HUES64 (cell line): ENCODE results near the gene RNASE8.
"Not testable (repeated sequence)": the region's sequence is repeated elsewhere in the genome, so short reads cannot be mapped to it uniquely, and the experiment has no call there.

Source experiments
- H3K27ac ChIP-seq: 2 replicates; pipeline ENCODE4 v1.7.0; 2013; ENCODE audit warnings: low read depth, low read length, inconsistent platforms
- H3K27me3 ChIP-seq: 2 replicates; pipeline ENCODE4 v1.6.1; 2013; ENCODE audit warnings: mild to moderate bottlenecking, low read length; ENCODE audit not compliant: insufficient read depth
- H3K36me3 ChIP-seq: 2 replicates; pipeline ENCODE4 v1.6.1; 2013; ENCODE audit warnings: mild to moderate bottlenecking, low read length; ENCODE audit not compliant: insufficient read depth
- H3K4me1 ChIP-seq: 2 replicates; pipeline ENCODE4 v1.6.1; 2013; ENCODE audit warnings: mild to moderate bottlenecking, low read length, moderate library complexity; ENCODE audit not compliant: insufficient read depth
- H3K4me3 ChIP-seq: 2 replicates; pipeline ENCODE4 v1.5.1; 2013; ENCODE audit warnings: mild to moderate bottlenecking, low read length, moderate library complexity
- H3K9ac ChIP-seq: 2 replicates; pipeline ENCODE4 v1.6.1; 2013; ENCODE audit warnings: mild to moderate bottlenecking, low read depth, low read length
- H3K9me3 ChIP-seq: 2 replicates; pipeline ENCODE4 v1.6.1; 2013; ENCODE audit warnings: low read depth, low read length; ENCODE audit not compliant: insufficient read depth
- WGBS: fragments of 150-250, 120-280 bp; methylation state at CpG from one replicate; pipeline ENCODE4 v1.1.7; 2013; ENCODE audit warnings: missing lambda C conversion rate; 5-methylcytosine and 5-hydroxymethylcytosine counted together

The RNASE8 gene

DNA sequence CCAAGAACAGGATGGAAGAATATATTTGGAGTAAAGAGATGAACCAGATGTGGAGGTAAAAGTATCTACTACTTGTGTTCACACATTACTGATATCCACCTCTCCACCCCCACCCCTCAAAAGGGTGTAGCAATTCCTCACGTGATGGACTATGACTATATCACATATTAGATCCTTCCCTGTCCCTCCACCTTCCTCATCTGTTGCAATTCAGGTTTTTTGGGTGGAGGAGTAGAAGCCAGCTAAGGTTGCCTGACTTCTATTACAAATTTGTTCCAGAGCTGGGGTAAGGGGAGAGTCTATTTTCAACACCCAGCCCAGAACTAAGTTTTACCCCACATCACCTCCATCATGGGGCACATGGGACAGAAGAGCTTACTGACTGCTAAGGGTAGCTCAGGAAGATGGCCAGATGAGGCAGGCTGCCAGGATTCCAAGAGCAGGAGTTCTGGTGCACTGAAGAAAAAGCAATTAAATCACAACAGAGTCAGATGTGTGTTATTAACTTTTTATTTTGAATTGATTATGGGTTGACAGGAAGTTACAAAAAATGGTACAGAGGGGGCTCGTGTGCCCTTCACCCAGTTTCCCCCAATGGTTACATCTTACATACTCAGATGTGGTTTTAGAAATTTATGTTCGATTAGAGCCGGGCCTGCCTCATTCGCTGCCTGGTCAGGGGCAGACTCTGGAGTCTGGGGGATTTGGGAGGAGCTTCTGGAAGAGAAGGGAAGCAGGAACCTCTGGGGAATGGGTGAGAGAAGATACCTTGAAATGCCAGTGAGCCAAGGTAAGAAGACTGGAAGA, 25.1 kb upstream of the RNASE8 start:
- no peak overlapping the region for H3K27ac ChIP-seq
- H3K27me3 ChIP-seq, result peaks cover 6% of the 10 kb centered on the region; the same call in 1 of the 2 replicates
- WGBS, result 85% methylated on average over 5 of the region's 5 CpGs
- no peaks in the 10 kb centered on the region for H3K36me3 ChIP-seq
- no peak overlapping the region for H3K4me3 ChIP-seq
- no peak overlapping the region for H3K9ac ChIP-seq
- H3K9me3 ChIP-seq, result no peaks in the 10 kb centered on the region
- no peaks in the 10 kb centered on the region for H3K4me1 ChIP-seq

DNA sequence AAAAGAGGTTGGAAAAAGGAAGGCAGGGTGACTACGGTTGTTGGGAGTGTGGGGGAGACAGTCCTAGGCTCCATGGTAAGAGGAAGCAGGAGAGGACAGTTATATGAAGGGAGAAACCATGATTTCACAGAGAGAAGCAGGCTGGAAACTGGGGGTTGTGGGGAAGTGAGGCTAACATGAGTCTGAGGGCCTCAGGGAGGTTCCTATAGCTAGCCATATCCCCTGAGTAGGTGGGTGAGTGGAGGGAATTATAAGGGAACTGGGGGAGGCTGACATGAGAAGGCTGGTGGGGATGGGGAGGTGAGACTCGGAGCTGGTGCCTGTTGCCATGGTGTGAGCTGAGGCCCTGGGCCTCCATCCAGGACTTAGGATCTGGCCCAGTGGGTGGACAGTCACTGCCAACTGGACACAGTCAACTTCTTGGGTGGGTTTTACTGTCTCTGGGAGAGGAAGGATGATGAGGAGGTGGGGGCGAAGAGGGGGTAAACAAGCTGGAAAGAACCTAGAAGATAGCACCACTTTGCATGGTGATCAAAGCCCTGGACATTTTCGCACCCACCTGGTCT, 24.4 kb upstream of the RNASE8 start:
- Histone ChIP-seq H3K27me3 (peaks cover 6% of the 10 kb centered on the region; the same call in 1 of the 2 replicates), H3K9me3 (no peaks in the 10 kb centered on the region), H3K4me1 (no peaks in the 10 kb centered on the region), H3K9ac (no peak overlapping the region), H3K4me3 (no peak overlapping the region), H3K36me3 (no peaks in the 10 kb centered on the region), H3K27ac (no peak overlapping the region)
- WGBS, result 89% methylated on average over 4 of the region's 4 CpGs

DNA sequence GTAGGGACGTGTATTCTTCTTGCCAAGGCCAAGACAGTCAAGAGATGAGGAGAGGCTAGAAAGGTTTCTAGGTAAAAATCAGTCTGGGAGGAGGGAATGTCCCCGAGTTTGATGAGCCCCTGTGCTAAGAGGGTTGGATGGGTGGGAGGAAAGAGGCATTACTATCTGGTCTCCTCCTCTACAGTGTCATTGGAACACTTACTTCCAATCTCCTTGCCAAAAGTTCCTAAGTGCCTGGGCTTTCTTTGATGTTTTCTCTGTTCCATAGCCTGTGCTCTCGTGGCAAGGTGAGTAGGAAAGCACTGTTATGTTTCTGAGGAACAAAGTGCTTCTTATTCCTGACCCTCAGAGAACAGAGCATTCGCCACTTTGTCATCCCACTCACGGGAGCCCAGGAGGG, 22.9 kb upstream of the RNASE8 start, which contains the start of gene RNASE13:
Gene RNASE13, minus strand, starts transcription at position 101 of the 400 bp plus-strand sequence. CDS start 519 bp downstream, outside the sequence.
- H3K9me3 ChIP-seq, result no peaks in the 10 kb centered on the region
- H3K4me1 ChIP-seq, result peaks cover 13% of the 10 kb centered on the region
- no peak within 1 kb of the TSS for H3K9ac ChIP-seq
- no peak within 1 kb of the TSS for H3K4me3 ChIP-seq
- H3K36me3 ChIP-seq, result no peaks in the 10 kb centered on the region
- no peak within 1 kb of the TSS for H3K27ac ChIP-seq
- H3K27me3 ChIP-seq, result peaks cover 6% of the 10 kb centered on the region; the same call in 1 of the 2 replicates
- 86% methylated on average over 5 of the region's 5 CpGs for WGBS

DNA sequence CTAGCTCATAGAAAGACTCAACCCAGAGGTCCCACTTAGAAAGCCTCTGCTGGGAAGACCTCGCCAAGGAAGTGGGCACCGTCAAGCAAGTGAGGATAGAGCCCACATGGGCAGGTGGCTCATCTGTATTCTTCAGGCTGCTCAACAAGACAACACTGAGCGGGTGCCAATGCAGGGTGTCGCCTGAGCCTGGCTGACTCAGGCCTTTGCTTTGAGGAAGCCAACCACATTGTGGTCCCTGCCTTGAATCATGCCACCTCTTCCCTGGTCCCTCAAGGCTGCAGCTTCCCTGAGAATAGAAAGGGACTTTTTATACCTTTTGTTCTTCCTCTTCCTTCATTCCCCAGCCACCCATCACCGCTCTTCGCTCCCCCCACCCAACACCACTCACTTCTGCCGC, 20.9 kb upstream of the RNASE8 start:
- no peak overlapping the region for H3K27ac ChIP-seq
- no peaks in the 10 kb centered on the region for H3K9me3 ChIP-seq
- peaks cover 16% of the 10 kb centered on the region for H3K4me1 ChIP-seq
- no peak overlapping the region for H3K4me3 ChIP-seq
- peaks cover 6% of the 10 kb centered on the region; the same call in 1 of the 2 replicates for H3K27me3 ChIP-seq
- no peaks in the 10 kb centered on the region for H3K36me3 ChIP-seq
- no peak overlapping the region for H3K9ac ChIP-seq
- WGBS, result 90% methylated on average over 7 of the region's 7 CpGs

DNA sequence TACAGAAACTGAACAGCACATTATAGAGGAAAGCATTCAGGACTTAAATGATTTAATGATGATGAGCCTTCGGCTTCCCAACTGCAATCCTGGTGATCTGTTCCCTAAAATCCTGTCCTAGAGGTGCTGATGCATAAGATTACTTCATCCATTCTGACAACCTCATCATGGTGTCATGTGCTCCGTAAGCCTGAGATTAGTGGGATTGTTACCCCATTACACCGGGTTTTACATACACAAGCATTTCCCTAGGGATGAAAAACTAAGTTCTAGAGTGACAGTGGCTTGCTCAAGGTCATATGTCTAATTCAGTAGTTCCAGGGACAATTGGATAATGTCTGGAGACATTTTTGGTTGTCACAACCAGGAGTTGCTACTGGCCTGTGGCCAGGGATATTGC, 20.5 kb upstream of the RNASE8 start:
- no peak overlapping the region for H3K9ac ChIP-seq
- H3K4me3 ChIP-seq, result no peak overlapping the region
- H3K27ac ChIP-seq, result no peak overlapping the region
- 98% methylated on average over 3 of the region's 3 CpGs for WGBS
- no peaks in the 10 kb centered on the region for H3K9me3 ChIP-seq
- H3K4me1 ChIP-seq, result peaks cover 16% of the 10 kb centered on the region
- H3K36me3 ChIP-seq, result no peaks in the 10 kb centered on the region
- H3K27me3 ChIP-seq, result peaks cover 4% of the 10 kb centered on the region; the same call in 1 of the 2 replicates

DNA sequence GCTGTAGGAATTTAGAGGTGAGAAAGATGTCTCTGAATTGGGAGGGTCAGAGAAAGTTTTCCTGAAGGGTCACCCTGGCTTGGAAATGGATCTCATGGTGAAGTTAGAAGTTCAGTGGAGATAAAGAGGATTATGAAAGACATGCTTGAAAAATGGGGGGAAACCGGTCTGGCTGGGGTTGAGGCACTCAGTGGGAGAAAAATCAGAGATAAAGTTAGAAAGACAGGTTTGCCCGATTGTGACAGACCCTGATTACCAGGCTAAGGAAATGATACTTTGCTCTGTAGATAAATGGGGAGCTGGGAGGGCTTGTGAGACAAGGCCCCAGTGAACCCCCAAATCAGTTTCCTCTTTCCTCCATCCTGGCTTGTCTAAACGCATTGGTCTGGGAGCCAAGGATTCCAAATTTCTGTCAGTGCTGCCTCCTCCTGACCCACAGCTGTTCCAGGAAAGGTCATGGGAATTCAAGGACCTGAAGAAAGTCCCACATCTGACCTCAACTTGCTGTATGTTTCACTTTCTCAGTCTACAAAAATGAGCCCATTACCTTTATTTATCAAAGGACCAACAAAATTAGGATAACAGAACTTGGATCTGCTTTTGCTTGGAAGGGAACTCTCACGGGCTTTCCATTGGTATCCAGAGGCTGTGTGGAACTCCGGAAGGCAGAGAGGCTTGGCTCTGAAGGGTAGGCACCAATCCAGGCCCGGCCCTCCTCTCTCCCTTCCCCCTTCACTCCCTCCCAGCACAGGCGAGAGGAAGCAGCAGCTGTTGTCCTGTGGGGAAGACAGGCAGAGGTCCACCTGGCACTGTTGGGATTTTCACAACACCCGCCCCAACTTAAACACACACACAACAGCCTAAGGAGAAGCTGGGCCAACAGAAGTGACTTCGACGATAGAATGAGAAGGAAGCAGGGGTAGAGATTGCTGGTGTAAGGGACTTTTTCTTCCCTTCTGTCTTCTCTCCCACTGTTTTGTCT, 18.9 kb upstream of the RNASE8 start:
- WGBS, result 37% methylated on average over 7 of the region's 10 CpGs
- H3K9ac ChIP-seq, result no peak overlapping the region; the same call in 1 of the 2 replicates
- H3K4me3 ChIP-seq, result no peak overlapping the region

DNA sequence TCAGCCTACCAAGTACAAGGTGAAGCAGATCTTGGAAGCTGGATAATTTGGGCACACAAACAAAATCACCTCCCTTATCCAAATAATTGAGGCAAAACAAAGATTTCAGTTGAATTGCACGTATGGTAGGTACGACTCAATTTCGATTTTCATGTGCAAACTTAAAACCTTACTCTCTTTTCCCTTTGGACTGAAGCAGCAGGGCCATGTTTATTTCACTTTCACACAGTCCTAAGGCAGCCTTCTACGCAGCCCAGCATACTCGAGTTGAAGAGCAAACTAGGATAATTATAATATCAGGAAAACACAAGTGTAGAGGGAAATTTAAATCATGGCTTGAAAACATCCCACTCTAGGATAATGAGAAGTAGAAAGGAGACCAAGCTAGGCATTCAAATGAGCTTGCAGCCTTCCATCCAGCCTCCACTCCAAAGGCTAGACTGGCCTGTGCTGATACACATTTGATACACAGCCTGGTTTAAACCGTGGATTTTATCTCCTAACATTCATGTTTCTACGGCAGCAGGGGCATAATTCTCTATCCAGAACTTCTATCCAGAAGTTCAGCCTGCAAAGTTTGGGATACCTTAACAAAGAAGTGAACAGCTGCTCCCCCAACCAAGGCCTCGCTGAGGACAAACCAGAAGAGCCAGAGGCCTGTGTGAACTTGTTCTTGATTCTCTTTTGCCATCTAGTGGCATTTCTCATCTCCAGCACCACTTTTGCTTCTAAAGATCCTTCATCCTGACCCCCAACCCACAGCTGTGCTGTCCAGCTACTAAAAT, 17.8 kb upstream of the RNASE8 start:
- 61% methylated on average over 6 of the region's 8 CpGs for WGBS

More for the DNA sequence above, 18.9 kb upstream of the RNASE8 start:
- Histone ChIP-seq H3K4me1 (peaks cover 16% of the 10 kb centered on the region), H3K27ac (no peak overlapping the region), H3K27me3 (no peaks in the 10 kb centered on the region), H3K9me3 (no peaks in the 10 kb centered on the region), H3K36me3 (no peaks in the 10 kb centered on the region)

DNA sequence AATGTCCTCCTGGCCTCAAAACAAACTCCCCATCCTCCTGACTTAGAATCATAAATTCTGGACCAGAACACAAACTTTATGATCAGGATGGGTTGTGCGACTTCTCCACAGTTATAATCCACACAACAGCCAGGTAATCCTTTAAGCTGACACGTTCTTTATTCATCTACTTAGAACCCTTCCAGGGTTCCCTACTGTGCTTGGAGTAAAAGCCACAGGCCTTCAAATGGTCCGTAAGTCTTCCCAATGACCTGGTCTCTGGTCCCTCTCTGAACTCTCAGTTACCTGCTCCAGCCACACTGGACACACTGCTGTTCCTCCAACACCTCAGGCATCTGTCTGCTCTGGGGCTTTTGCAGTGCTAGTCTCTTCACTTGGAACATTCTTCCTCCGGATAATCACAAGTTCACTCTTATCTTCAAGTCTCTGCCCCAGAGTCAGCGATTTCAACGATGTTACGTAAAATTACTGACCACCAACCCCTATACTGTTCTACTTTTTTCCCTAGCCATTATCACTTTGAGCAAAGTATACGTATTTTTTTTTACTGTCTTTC, 17.2 kb upstream of the RNASE8 start:
- no peaks in the 10 kb centered on the region for H3K36me3 ChIP-seq
- no peaks in the 10 kb centered on the region for H3K9me3 ChIP-seq
- no peak overlapping the region for H3K9ac ChIP-seq
- H3K4me1 ChIP-seq, result peaks cover 16% of the 10 kb centered on the region
- no peak overlapping the region for H3K4me3 ChIP-seq
- H3K27me3 ChIP-seq, result no peaks in the 10 kb centered on the region
- no peak overlapping the region for H3K27ac ChIP-seq
- WGBS, result 78% methylated on average over 8 of the region's 8 CpGs

More for the DNA sequence above, 17.8 kb upstream of the RNASE8 start:
- no peak overlapping the region for H3K27ac ChIP-seq
- H3K9ac ChIP-seq, result no peak overlapping the region
- peaks cover 16% of the 10 kb centered on the region for H3K4me1 ChIP-seq
- H3K4me3 ChIP-seq, result no peak overlapping the region
- no peaks in the 10 kb centered on the region for H3K27me3 ChIP-seq
- H3K36me3 ChIP-seq, result no peaks in the 10 kb centered on the region
- no peaks in the 10 kb centered on the region for H3K9me3 ChIP-seq

DNA sequence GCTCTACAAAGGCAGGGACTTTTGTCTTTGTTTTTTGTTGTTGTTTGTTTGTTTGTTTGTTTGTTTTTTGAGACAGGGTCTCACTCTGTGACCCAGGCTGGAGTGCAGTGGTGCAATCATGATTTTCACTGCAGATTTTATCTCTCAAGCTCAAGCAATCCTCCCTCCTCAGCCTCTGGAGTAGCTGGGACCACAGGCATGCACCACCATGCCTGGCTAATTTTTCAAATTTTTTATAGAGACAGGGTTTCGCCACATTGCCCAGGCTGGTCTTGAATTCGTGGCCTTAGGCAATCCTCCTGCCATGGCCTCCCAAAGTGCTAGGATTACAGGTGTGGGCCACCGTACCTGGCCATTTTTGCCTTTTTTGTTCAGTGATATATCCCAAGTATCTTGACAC, 16.7 kb upstream of the RNASE8 start:
- H3K9ac ChIP-seq, H3K4me3 ChIP-seq, H3K27ac ChIP-seq, H3K9me3 ChIP-seq, H3K27me3 ChIP-seq, H3K36me3 ChIP-seq: not testable (repeated sequence)
- H3K4me1 ChIP-seq, result peaks cover 16% of the 10 kb centered on the region
- WGBS, result 92% methylated on average over 3 of the region's 3 CpGs
